Measurements from ENCODE around the gene RIF1.

RIF1 gene

GRCh38 chr2:151491496-151491895 lies 81.8 kb downstream of the RIF1 start:
- TF ChIP-seq CTCF (IDR thresholded peaks at IDR 0.05), result no peak
- no peaks in the 10 kb centered on the region for H3K4me1 ChIP-seq
- intact Hi-C loops (cut with DNase I; ENCODE audit: low total_unique reads), result no loop called here
- H3K9me3 ChIP-seq, result no peaks in the 10 kb centered on the region
- no peaks in the 10 kb centered on the region for H3K27me3 ChIP-seq
- no peak for DNase-seq
- no peak overlapping the region for H3K4me3 ChIP-seq
- H3K36me3 ChIP-seq, result no peaks in the 10 kb centered on the region
- no peak overlapping the region for H3K27ac ChIP-seq

DNA sequence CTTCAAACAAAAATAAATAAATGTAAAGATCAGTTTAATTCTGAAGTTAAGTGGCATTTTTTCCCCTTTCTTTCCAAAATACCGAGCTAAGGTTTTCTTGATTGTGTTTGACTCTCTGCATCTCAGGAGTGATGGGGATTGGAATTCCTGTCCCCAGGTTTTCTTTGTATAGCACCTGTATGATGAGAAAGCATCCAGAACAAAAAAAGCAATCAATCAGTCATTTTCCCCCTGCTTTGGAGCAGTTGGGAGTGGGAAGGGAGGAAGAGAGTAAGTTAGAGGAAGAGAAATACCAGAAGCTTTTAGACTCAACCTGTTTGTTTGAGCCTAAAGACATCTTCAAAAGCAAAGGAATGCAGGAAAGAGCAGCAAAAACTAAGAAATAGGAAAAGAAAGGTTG lies 88.5 kb downstream of the RIF1 start:
- intact Hi-C loops (cut with DNase I; ENCODE audit: low total_unique reads), result no loop called here
- DNase-seq, result no peak
- Histone ChIP-seq H3K4me3 (no peak overlapping the region), H3K27ac (no peak overlapping the region), H3K36me3 (no peaks in the 10 kb centered on the region), H3K4me1 (no peaks in the 10 kb centered on the region), H3K27me3 (no peaks in the 10 kb centered on the region), H3K9me3 (no peaks in the 10 kb centered on the region)
- TF ChIP-seq CTCF (IDR thresholded peaks at IDR 0.05), result no peak

- H3K4me3 ChIP-seq, result no peak overlapping the region
- H3K27ac ChIP-seq, result no peak overlapping the region
- H3K27me3 ChIP-seq, result no peaks in the 10 kb centered on the region
- H3K9me3 ChIP-seq, result no peaks in the 10 kb centered on the region
- DNase-seq, result no peak
- no peaks in the 10 kb centered on the region for H3K4me1 ChIP-seq
- no peak for TF ChIP-seq CTCF (IDR thresholded peaks at IDR 0.05)
- H3K36me3 ChIP-seq, result peaks cover 0 to 4% (median 0%) of the 10 kb centered on the region in 3 donors
- intact Hi-C loops (cut with DNase I; ENCODE audit: low total_unique reads), result no loop called here
Measured at GRCh38 chr2:151506170-151506569, 96.5 kb downstream of the RIF1 start.

GRCh38 chr2:151508519-151508918 lies 98.8 kb downstream of the RIF1 start:
- no peak for DNase-seq
- Histone ChIP-seq H3K4me1 (no peaks in the 10 kb centered on the region), H3K27ac (no peak overlapping the region), H3K9me3 (no peaks in the 10 kb centered on the region), H3K36me3 (peaks cover 0 to 4% (median 0%) of the 10 kb centered on the region in 3 donors), H3K27me3 (no peaks in the 10 kb centered on the region), H3K4me3 (no peak overlapping the region)
- intact Hi-C loops (cut with DNase I; ENCODE audit: low total_unique reads), result no loop called here
- TF ChIP-seq CTCF (IDR thresholded peaks at IDR 0.05), result no peak

- no peak overlapping the region for H3K4me3 ChIP-seq
- H3K27me3 ChIP-seq, result no peaks in the 10 kb centered on the region
- intact Hi-C loops (cut with DNase I; ENCODE audit: low total_unique reads), result no loop called here
- no peaks in the 10 kb centered on the region for H3K9me3 ChIP-seq
- TF ChIP-seq CTCF (IDR thresholded peaks at IDR 0.05), result no peak
- H3K27ac ChIP-seq, result no peak overlapping the region
- DNase-seq, result no peak
- H3K36me3 ChIP-seq, result no peaks in the 10 kb centered on the region
- no peaks in the 10 kb centered on the region for H3K4me1 ChIP-seq
Measured at GRCh38 chr2:151518802-151519201, 109.1 kb downstream of the RIF1 start.

DNA sequence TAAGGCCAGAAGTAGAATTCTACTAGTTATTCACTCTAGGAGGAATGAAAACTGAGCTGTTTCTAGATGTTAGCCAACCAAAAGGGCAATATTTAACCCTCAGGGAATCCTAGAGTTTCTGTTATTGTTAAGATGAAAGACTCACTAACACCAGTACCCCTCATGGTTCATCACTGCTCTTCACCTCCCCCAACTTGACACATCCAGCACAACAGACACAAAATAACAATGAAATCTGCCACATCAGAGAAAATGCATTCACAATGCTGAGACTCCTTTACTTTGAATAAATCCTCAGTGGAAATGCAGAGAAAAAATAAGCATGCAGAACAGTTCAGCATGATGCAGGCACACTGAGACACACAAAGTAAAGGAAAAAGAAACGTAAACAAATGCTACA lies 111.3 kb downstream of the RIF1 start:
- Histone ChIP-seq H3K9me3 (no peaks in the 10 kb centered on the region), H3K4me3 (no peak overlapping the region), H3K36me3 (no peaks in the 10 kb centered on the region), H3K4me1 (no peaks in the 10 kb centered on the region), H3K27me3 (no peaks in the 10 kb centered on the region), H3K27ac (no peak overlapping the region)
- no peak for TF ChIP-seq CTCF (IDR thresholded peaks at IDR 0.05)
- no peak for DNase-seq
- intact Hi-C loops (cut with DNase I; ENCODE audit: low total_unique reads), result no loop called here

Measured in tibial artery (tissue), 4 donors.